Measurements from ENCODE around the gene DCDC2B.
"Not testable (repeated sequence)": the region's sequence is repeated elsewhere in the genome, so short reads cannot be mapped to it uniquely, and the experiment has no call there.

Gene DCDC2B

GRCh38 chr1:32228771-32229170 lies 19.9 kb downstream of the DCDC2B start:
- no peak for DNase-seq (ENCODE audit: low spot score)

GRCh38 chr1:32231843-32232432 lies 23.0 kb downstream of the DCDC2B start:
- DNase-seq (ENCODE audit: low spot score) = no peak

- DNase-seq (ENCODE audit: low spot score) = no peak
These were observed 23.8 kb downstream of the DCDC2B start for GRCh38 chr1:32232558-32233304.

- no peak for DNase-seq (ENCODE audit: low spot score)
These were observed 25.9 kb downstream of the DCDC2B start for GRCh38 chr1:32234792-32235191.

GRCh38 chr1:32239337-32239736 lies 30.4 kb downstream of the DCDC2B start:
- DNase-seq (ENCODE audit: low spot score) = no peak

GRCh38 chr1:32239790-32240139 lies 30.9 kb downstream of the DCDC2B start:
- no peak for DNase-seq (ENCODE audit: low spot score)

GRCh38 chr1:32240140-32240951 lies 31.5 kb downstream of the DCDC2B start:
- no peak for DNase-seq (ENCODE audit: low spot score)

GRCh38 chr1:32241001-32241763 lies 32.3 kb downstream of the DCDC2B start:
- no peak for DNase-seq (ENCODE audit: low spot score)

- no peak for DNase-seq (ENCODE audit: low spot score)
These were observed 33.5 kb downstream of the DCDC2B start for GRCh38 chr1:32242341-32242851.

- DNase-seq (ENCODE audit: low spot score) = peak; percentile 90
These were observed 38.0 kb downstream of the DCDC2B start, which contains the start of gene FAM167B for GRCh38 chr1:32246888-32247273. FAM167B (plus strand) TSS chr1:32247222; CDS start chr1:32247422, 200 bp downstream.

GRCh38 chr1:32247452-32247851 lies 38.6 kb downstream of the DCDC2B start:
- DNase-seq (ENCODE audit: low spot score) = no peak

GRCh38 chr1:32247983-32248889 lies 39.3 kb downstream of the DCDC2B start:
- DNase-seq (ENCODE audit: low spot score) = peak; percentile 70

GRCh38 chr1:32249831-32250525 lies 41.1 kb downstream of the DCDC2B start:
- peak; percentile 94 for DNase-seq (ENCODE audit: low spot score)

- DNase-seq (ENCODE audit: low spot score) = no peak
These were observed 42.2 kb downstream of the DCDC2B start, which contains the start of gene LCK for GRCh38 chr1:32250893-32251716. LCK (plus strand) TSS chr1:32251265; CDS start chr1:32274330, 23,065 bp downstream.

GRCh38 chr1:32255072-32256071 lies 46.5 kb downstream of the DCDC2B start:
- DNase-seq (ENCODE audit: low spot score) = no peak

- DNase-seq (ENCODE audit: low spot score) = no peak
These were observed 47.8 kb downstream of the DCDC2B start for GRCh38 chr1:32256473-32257226.

- DNase-seq (ENCODE audit: low spot score) = no peak
These were observed 48.3 kb downstream of the DCDC2B start for GRCh38 chr1:32257227-32257508.

- DNase-seq (ENCODE audit: low spot score) = not testable (repeated sequence)
These were observed 54.3 kb downstream of the DCDC2B start for GRCh38 chr1:32263236-32263593.
